H1 (cell line): Measurements from ENCODE around the gene EBLN2. TPM values are rescaled to one million over a fixed set of nuclear protein-coding genes. Genes with fewer than 3 reads are reported as not detected.

ENCODE experiments used
- CTCF ChIA-PET: fragments of 300-600 bp; sonication (Branson Sonifier 250); formaldehyde crosslinking; loops from one replicate; lab custom pipeline; 2021; ENCODE audit not compliant: partially characterized antibody; lab: Charles Lee
- POLR2A ChIA-PET: fragments of 300-600 bp; sonication (Branson Sonifier 250); formaldehyde crosslinking; loops from one replicate; lab custom pipeline; 2021; ENCODE audit warnings: inconsistent platforms; ENCODE audit not compliant: partially characterized antibody; lab: Charles Lee
- DNase-seq, 2 experiments: peaks; one replicate each; pipeline versions ENCODE4 v3.0.0 to v3.0.0-alpha.2; 2010 to 2022; ENCODE audit warnings: low spot score in 2 of 2, low read depth in 1 of 2, mixed read lengths in 1 of 2
- FAIRE-seq: peaks from 2 replicates; lab custom pipeline; 2011; peaks lifted over from hg19 to GRCh38; lab: Jason Lieb, UNC
- H2AFZ ChIP-seq: 2 replicates; pipeline ENCODE4 v1.8.1; 2012; ENCODE audit warnings: low read length, inconsistent platforms
- H2AK5ac ChIP-seq: 2 replicates; pipeline ENCODE4 v1.6.1; 2013; ENCODE audit warnings: low read depth, low read length
- H2BK120ac ChIP-seq: replicated peaks from 2 replicates; pipeline ENCODE3; 2013; ENCODE audit warnings: low read depth, low read length, inconsistent platforms
- H2BK12ac ChIP-seq: 2 replicates; pipeline ENCODE4 v1.6.1; 2013; ENCODE audit warnings: low read depth, low read length
- H2BK15ac ChIP-seq: 2 replicates; pipeline ENCODE4 v1.6.1; 2013; ENCODE audit warnings: low read length
- H2BK20ac ChIP-seq: 2 replicates; pipeline ENCODE4 v1.6.1; 2013; ENCODE audit warnings: low read length
- H2BK5ac ChIP-seq: 2 replicates; pipeline ENCODE4 v1.6.1; 2013; ENCODE audit warnings: low read depth, low read length
- H3K14ac ChIP-seq: 2 replicates; pipeline ENCODE4 v1.6.1; 2013; ENCODE audit warnings: inconsistent platforms; ENCODE audit not compliant: insufficient read length
- H3K18ac ChIP-seq: 2 replicates; pipeline ENCODE4 v1.6.1; 2013; ENCODE audit warnings: low read length; ENCODE audit errors: extremely low read depth
- H3K23ac ChIP-seq: 2 replicates; pipeline ENCODE4 v1.6.1; 2013; ENCODE audit warnings: inconsistent platforms; ENCODE audit not compliant: insufficient read length
- H3K23me2 ChIP-seq: 2 replicates; pipeline ENCODE4 v1.6.1; 2013; ENCODE audit warnings: low read depth, low read length
- H3K27ac ChIP-seq: 2 replicates; pipeline ENCODE4 v1.6.1; 2011; ENCODE audit warnings: low read depth, low read length, inconsistent platforms
- H3K27me3 ChIP-seq, 4 experiments: replicated peaks in 1 of 4; 1 replicate in 1 of 4; 2 replicates in 3 of 4; pipeline versions ENCODE4 v1.6.1 to v1.8.1; 2011 to 2013; ENCODE audit warnings: low read length in 3 of 4, mild to moderate bottlenecking in 3 of 4, inconsistent platforms in 2 of 4, mixed read lengths in 2 of 4, moderate library complexity in 1 of 4; ENCODE audit not compliant: control insufficient read depth in 3 of 4, insufficient read depth in 3 of 4; ENCODE audit errors: extremely low read depth in 1 of 4
- H3K36me3 ChIP-seq, 4 experiments: 2 replicates each; pipeline versions ENCODE4 v1.6.1 to v1.8.1; 2011 to 2013; ENCODE audit warnings: mild to moderate bottlenecking in 4 of 4, low read length in 3 of 4, moderate library complexity in 2 of 4, control low read depth in 1 of 4, inconsistent platforms in 1 of 4; ENCODE audit not compliant: insufficient read depth in 4 of 4, control insufficient read depth in 2 of 4
- H3K4ac ChIP-seq: replicated peaks from 2 replicates; pipeline ENCODE3; 2013; ENCODE audit warnings: low read length, low read depth, mixed read lengths, inconsistent platforms; ENCODE audit not compliant: insufficient read length
- H3K4me1 ChIP-seq, 4 experiments: replicated peaks in 1 of 4; 1 replicate in 1 of 4; 2 replicates in 3 of 4; pipeline versions ENCODE4 v1.6.1 to v1.8.1; 2011 to 2013; ENCODE audit warnings: low read length in 3 of 4, inconsistent platforms in 2 of 4, mixed read lengths in 1 of 4; ENCODE audit not compliant: insufficient read depth in 4 of 4, control insufficient read depth in 3 of 4
- H3K4me2 ChIP-seq, 2 experiments: 2 replicates each; pipeline versions ENCODE4 v1.6.1 to v1.8.1; 2011 to 2013; ENCODE audit warnings: low read depth in 2 of 2, low read length in 2 of 2, control low read depth in 1 of 2, inconsistent platforms in 1 of 2, mild to moderate bottlenecking in 1 of 2; ENCODE audit not compliant: insufficient read depth in 1 of 2
- H3K4me3 ChIP-seq, 4 experiments: fragments of 200-600, 300-600 bp in 1 of 4; sonication (generic), shearing (Covaris generic), sonication (Bioruptor Twin) in 1 of 4; 2 replicates each; pipeline versions ENCODE4 v1.5.1 to v1.8.1; 2011 to 2016; ENCODE audit warnings: low read length in 4 of 4, low read depth in 3 of 4, control low read depth in 2 of 4, inconsistent platforms in 2 of 4, mild to moderate bottlenecking in 2 of 4, mixed read lengths in 1 of 4, moderate library complexity in 1 of 4; ENCODE audit not compliant: insufficient read depth in 2 of 4; ENCODE audit errors: extremely low read depth in 1 of 4
- H3K56ac ChIP-seq: replicated peaks from 2 replicates; pipeline ENCODE3; 2013; ENCODE audit warnings: low read depth, mild to moderate bottlenecking, mixed read lengths, low read length, inconsistent platforms; ENCODE audit not compliant: insufficient read length
- H3K79me1 ChIP-seq: 2 replicates; pipeline ENCODE4 v1.6.1; 2013; ENCODE audit warnings: low read depth, low read length, control low read depth
- H3K79me2 ChIP-seq, 2 experiments: 2 replicates each; pipeline versions ENCODE4 v1.6.1 to v1.8.1; 2012 to 2013; ENCODE audit warnings: low read length in 2 of 2, mild to moderate bottlenecking in 2 of 2, inconsistent platforms in 1 of 2; ENCODE audit not compliant: insufficient read depth in 2 of 2, control insufficient read depth in 1 of 2
- H3K9ac ChIP-seq, 4 experiments: replicated peaks in 1 of 4; 1 replicate in 1 of 4; 2 replicates in 3 of 4; pipeline versions ENCODE4 v1.6.1 to v1.8.1; 2011 to 2013; ENCODE audit warnings: low read depth in 3 of 4, low read length in 3 of 4, control low read depth in 2 of 4, mild to moderate bottlenecking in 2 of 4, moderate library complexity in 2 of 4, inconsistent platforms in 1 of 4; ENCODE audit errors: extremely low read depth in 1 of 4
- H3K9me3 ChIP-seq, 2 experiments: 2 replicates each; pipeline versions ENCODE4 v1.6.1 to v1.8.1; 2012 to 2013; ENCODE audit warnings: mild to moderate bottlenecking in 2 of 2, moderate library complexity in 2 of 2, control low read depth in 1 of 2, inconsistent platforms in 1 of 2, low read depth in 1 of 2, low read length in 1 of 2, mixed read lengths in 1 of 2; ENCODE audit not compliant: insufficient read depth in 2 of 2
- H4K20me1 ChIP-seq, 2 experiments: replicated peaks in 1 of 2; 2 replicates each; pipeline versions ENCODE3 to v1.8.1; 2011 to 2013; ENCODE audit warnings: inconsistent platforms in 2 of 2, low read length in 2 of 2, mild to moderate bottlenecking in 1 of 2; ENCODE audit not compliant: insufficient read depth in 2 of 2, control insufficient read depth in 1 of 2
- H4K5ac ChIP-seq: 2 replicates; pipeline ENCODE4 v1.6.1; 2013; ENCODE audit warnings: low read length, low read depth, mixed read lengths, inconsistent platforms; ENCODE audit not compliant: insufficient read length
- H4K8ac ChIP-seq: 2 replicates; pipeline ENCODE4 v1.8.0; 2013; ENCODE audit warnings: mild to moderate bottlenecking, moderate library complexity, low read length, inconsistent platforms; ENCODE audit not compliant: insufficient read depth; ENCODE audit errors: extremely low read depth
- H4K91ac ChIP-seq: replicated peaks from 2 replicates; pipeline ENCODE3; 2013; ENCODE audit warnings: low read length, mixed read lengths, inconsistent platforms; ENCODE audit not compliant: insufficient read length
- BACH1 ChIP-seq: IDR thresholded peaks from 2 replicates; pipeline ENCODE4 v1.6.1; 2012; ENCODE audit warnings: low read length, improper control_type of control experiment
- CBX8 ChIP-seq: fragments of 300-800, 300-1000 bp; sonication (generic); IDR thresholded peaks from 2 replicates; pipeline ENCODE4 v1.7.1; 2016; ENCODE audit warnings: low read depth, low read length, borderline replicate concordance
- EGR1 ChIP-seq: IDR thresholded peaks from 2 replicates; pipeline ENCODE4 v1.6.1; 2011; ENCODE audit warnings: low read depth, low read length, borderline replicate concordance
- GABPA ChIP-seq: IDR thresholded peaks from 2 replicates; pipeline ENCODE4 v1.6.1; 2011; ENCODE audit warnings: mild to moderate bottlenecking, low read length, moderate library complexity, borderline replicate concordance; ENCODE audit not compliant: insufficient read depth
- GTF2F1 ChIP-seq: IDR thresholded peaks from 2 replicates; pipeline ENCODE4 v1.6.1; 2012; ENCODE audit warnings: low read depth, low read length, improper control_type of control experiment, borderline replicate concordance
- POLR2A ChIP-seq, 2 experiments: IDR thresholded peaks; 1 replicate in 1 of 2; 2 replicates in 1 of 2; pipeline ENCODE4 v1.6.1; 2011; ENCODE audit warnings: low read depth in 2 of 2, low read length in 2 of 2, mild to moderate bottlenecking in 2 of 2; ENCODE audit errors: control extremely low read depth in 1 of 2
- SP1 ChIP-seq: IDR thresholded peaks from 2 replicates; pipeline ENCODE4 v1.6.1; 2011; ENCODE audit warnings: low read depth, low read length
- SRF ChIP-seq: IDR thresholded peaks from 2 replicates; pipeline ENCODE4 v1.6.1; 2011; ENCODE audit warnings: mild to moderate bottlenecking, low read depth, low read length, moderate library complexity
- WGBS, 2 experiments: shearing (Covaris generic) in 1 of 2; methylation state at CpG; one replicate each; pipeline versions ENCODE4 v1.1.6 to v1.1.7; 2013 to 2015; ENCODE audit warnings: low lambda C conversion rate in 2 of 2, mixed read lengths in 2 of 2, inconsistent platforms in 1 of 2, low coverage in 1 of 2, missing lambda C conversion rate in 1 of 2; ENCODE audit not compliant: insufficient replicate concordance in 2 of 2, insufficient coverage in 1 of 2, insufficient read length in 1 of 2; ENCODE audit errors: extremely low coverage in 1 of 2, missing lambda C conversion rate in 1 of 2; 5-methylcytosine and 5-hydroxymethylcytosine counted together
- polyA plus RNA-seq, 7 experiments: library from polyadenylated mRNA; depleted of rRNA in 3 of 7; stranded (reverse) in 5 of 7; unstranded in 2 of 7; fragments of >200 nt in 5 of 7; fragments of 200-250 nt in 2 of 7; gene quantifications; 1 replicate in 5 of 7; 2 replicates in 1 of 7; 4 replicates in 1 of 7; pipeline versions ENCODE4 v1.2.1 to v1.2.3, GENCODE V29; 2011 to 2013; ENCODE audit warnings: missing spikeins in 2 of 7, mixed read lengths in 2 of 7
- total RNA-seq: library from RNA; stranded (reverse); fragmentation: NEBNext Ultra II Directional; extraction: Animal tissue kit (Norgen Biotek cat#: 25700); gene quantifications from 2 replicates; pipeline ENCODE4 v1.2.1, GENCODE V29; 2021

EBLN2 gene
- total and polyA plus RNA-seq, 2 of the 8 experiments (the other 6 are each of a cell fraction or from before 2014, with no cell fraction given): 1.9 to 3.8 TPM

DNA sequence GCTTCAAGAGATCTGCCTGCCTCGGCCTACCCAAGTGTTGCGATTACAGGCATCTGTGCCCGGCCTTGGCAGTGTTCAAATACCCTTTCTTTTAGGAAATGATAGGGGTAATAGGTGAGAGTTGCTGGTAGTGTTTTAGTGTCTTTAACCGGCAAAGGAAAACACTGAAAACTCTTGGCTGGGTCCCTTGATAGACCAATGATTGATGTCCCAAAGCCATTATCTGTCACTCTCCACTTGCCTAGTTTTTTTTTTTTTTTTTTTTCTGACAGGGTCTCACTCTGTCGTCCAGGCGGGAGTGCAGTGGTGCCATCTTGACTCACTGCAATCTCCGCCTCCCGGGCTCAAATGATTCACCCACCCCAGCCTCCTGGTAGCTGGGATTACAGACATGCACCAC is 19.7 kb downstream of the EBLN2 start:
- Histone ChIP-seq H2BK15ac (no peak overlapping the region), H4K8ac (no peak overlapping the region; the same call in 1 of the 2 replicates), H3K18ac (no peak overlapping the region), H3K23me2 (no peaks in the 10 kb centered on the region; the same call in 1 of the 2 replicates), H3K79me2 (no peaks in the 10 kb centered on the region), H3K27ac (no peak overlapping the region), H3K9ac (no peak overlapping the region), H2AFZ (no peak overlapping the region), H2BK20ac (no peak overlapping the region), H4K5ac (no peak overlapping the region), H3K9me3 (no peaks in the 10 kb centered on the region), H3K4me3 (no peak overlapping the region), H2BK5ac (no peak overlapping the region), H3K36me3 (no peaks in the 10 kb centered on the region), H3K56ac (no peak overlapping the region), H3K4me2 (no peak overlapping the region), H3K23ac (no peak overlapping the region), H2AK5ac (no peak overlapping the region), H2BK12ac (no peak overlapping the region), H3K79me1 (no peaks in the 10 kb centered on the region), H3K14ac (no peak overlapping the region), H4K20me1 (no peaks in the 10 kb centered on the region), H3K27me3 (no peaks in the 10 kb centered on the region), H4K91ac (no peak overlapping the region), H3K4me1 (no peaks in the 10 kb centered on the region), H2BK120ac (no peak overlapping the region), H3K4ac (no peak overlapping the region)
- DNase-seq (no peak), FAIRE-seq (no peak)
- WGBS, 2 experiments: 93% methylated on average over 6 of the region's 8 CpGs; no CpG with 5 or more reads in 1 of the 2 experiments
- ChIA-PET CTCF (interaction anchor here (0.7 to 1.3 kb wide), 2 partner anchors 58 to 226 kb away, joined by 3 read pairs; no protein-coding TSS in a partner anchor), POLR2A (interaction anchor here (0.7 kb wide), 1 partner anchor 230 kb away, joined by 3 read pairs; no protein-coding TSS in a partner anchor)
- no peak for TF ChIP-seq CBX8
- no peak for TF ChIP-seq BACH1
- no peak for TF ChIP-seq POLR2A (IDR thresholded peaks at IDR 0.05; ENCODE audit: control extremely low read depth in 1 of 2, low read depth in 2 of 2, low read length in 2 of 2)
- TF ChIP-seq SRF: no peak
- no peak for TF ChIP-seq SP1
- no peak for TF ChIP-seq EGR1
- TF ChIP-seq GTF2F1: no peak
- no peak for TF ChIP-seq GABPA
